GM10847 (cell line): Measurements from ENCODE around the gene OPN4.

Source experiments
- POLR2A ChIP-seq: IDR thresholded peaks from 2 replicates; pipeline ENCODE4 v1.6.1; 2011; ENCODE audit not compliant: insufficient read length; ENCODE audit errors: extremely low read depth

The OPN4 gene

GRCh38 chr10:86654411-86655172 lies at the start of gene OPN4:
Gene OPN4, plus strand, starts transcription at chr10:86654547. Its CDS starts 237 bp downstream, at chr10:86654784.
- TF ChIP-seq POLR2A = no peak

- TF ChIP-seq POLR2A = no peak
Measured at GRCh38 chr10:86607674-86608073, 46.7 kb upstream of the OPN4 start.

GRCh38 chr10:86609920-86610319 lies 44.4 kb upstream of the OPN4 start:
- TF ChIP-seq POLR2A = no peak

GRCh38 chr10:86611386-86611785 lies 43.0 kb upstream of the OPN4 start:
- no peak for TF ChIP-seq POLR2A

- TF ChIP-seq POLR2A = no peak
Measured at GRCh38 chr10:86613096-86613495, 41.3 kb upstream of the OPN4 start.

- no peak for TF ChIP-seq POLR2A
Measured at GRCh38 chr10:86613905-86614304, 40.4 kb upstream of the OPN4 start.

GRCh38 chr10:86614853-86615252 lies 39.5 kb upstream of the OPN4 start:
- TF ChIP-seq POLR2A = no peak

- no peak for TF ChIP-seq POLR2A
Measured at GRCh38 chr10:86628311-86628710, 26.0 kb upstream of the OPN4 start.

GRCh38 chr10:86630079-86630478 lies 24.3 kb upstream of the OPN4 start:
- TF ChIP-seq POLR2A = no peak

- TF ChIP-seq POLR2A = no peak
Measured at GRCh38 chr10:86632009-86632800, 22.1 kb upstream of the OPN4 start.

GRCh38 chr10:86632951-86633350 lies 21.4 kb upstream of the OPN4 start:
- TF ChIP-seq POLR2A = no peak

- TF ChIP-seq POLR2A = no peak
Measured at GRCh38 chr10:86635402-86635801, 18.9 kb upstream of the OPN4 start.

GRCh38 chr10:86636311-86636710 lies 18.0 kb upstream of the OPN4 start:
- TF ChIP-seq POLR2A = no peak

- TF ChIP-seq POLR2A = no peak
Measured at GRCh38 chr10:86642021-86642420, 12.3 kb upstream of the OPN4 start.

GRCh38 chr10:86642499-86642898 lies 11.8 kb upstream of the OPN4 start:
- no peak for TF ChIP-seq POLR2A

GRCh38 chr10:86644152-86644793 lies 10.1 kb upstream of the OPN4 start:
- no peak for TF ChIP-seq POLR2A
